Measurements from ENCODE around the gene GDPD5.

The GDPD5 gene

DNA sequence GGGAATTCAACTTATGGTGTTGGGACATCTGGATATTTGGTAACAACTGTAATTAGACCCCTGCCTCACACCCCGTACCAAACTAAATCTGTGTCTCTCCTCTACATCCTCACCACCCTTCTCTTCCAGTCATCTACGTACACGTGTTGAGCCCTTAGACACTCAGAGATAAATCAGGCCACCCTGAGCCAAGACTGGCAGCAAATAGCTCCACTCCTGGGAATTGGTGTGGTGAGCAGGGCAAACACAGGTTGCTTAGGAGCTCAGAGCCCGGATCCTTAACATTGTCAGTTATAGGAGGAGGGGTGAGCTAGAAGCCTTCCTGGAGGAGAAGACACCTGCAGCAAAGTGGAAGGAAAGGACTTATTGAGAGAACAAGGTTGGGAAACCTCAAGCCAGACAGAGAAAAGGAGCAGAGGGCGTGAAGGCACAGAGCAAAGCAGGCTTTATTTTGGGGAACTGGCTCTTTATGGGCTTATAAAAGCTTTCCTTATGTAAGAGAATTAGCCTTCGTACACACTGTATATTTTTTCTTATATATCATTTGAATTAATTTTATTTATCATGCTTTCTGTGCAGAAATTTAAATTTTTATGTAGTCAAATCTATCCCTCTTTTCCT is 55.8 kb downstream of the GDPD5 start:
- no peak for DNase-seq

GRCh38 chr11:75468534-75469340 is 57.0 kb downstream of the GDPD5 start:
- no peak for DNase-seq

GRCh38 chr11:75467881-75468280 is 57.9 kb downstream of the GDPD5 start:
- no peak for DNase-seq

- no peak for DNase-seq
Measured at GRCh38 chr11:75467311-75467710, 58.4 kb downstream of the GDPD5 start.

- no peak for DNase-seq
Measured at GRCh38 chr11:75465701-75466531, 59.8 kb downstream of the GDPD5 start.

DNA sequence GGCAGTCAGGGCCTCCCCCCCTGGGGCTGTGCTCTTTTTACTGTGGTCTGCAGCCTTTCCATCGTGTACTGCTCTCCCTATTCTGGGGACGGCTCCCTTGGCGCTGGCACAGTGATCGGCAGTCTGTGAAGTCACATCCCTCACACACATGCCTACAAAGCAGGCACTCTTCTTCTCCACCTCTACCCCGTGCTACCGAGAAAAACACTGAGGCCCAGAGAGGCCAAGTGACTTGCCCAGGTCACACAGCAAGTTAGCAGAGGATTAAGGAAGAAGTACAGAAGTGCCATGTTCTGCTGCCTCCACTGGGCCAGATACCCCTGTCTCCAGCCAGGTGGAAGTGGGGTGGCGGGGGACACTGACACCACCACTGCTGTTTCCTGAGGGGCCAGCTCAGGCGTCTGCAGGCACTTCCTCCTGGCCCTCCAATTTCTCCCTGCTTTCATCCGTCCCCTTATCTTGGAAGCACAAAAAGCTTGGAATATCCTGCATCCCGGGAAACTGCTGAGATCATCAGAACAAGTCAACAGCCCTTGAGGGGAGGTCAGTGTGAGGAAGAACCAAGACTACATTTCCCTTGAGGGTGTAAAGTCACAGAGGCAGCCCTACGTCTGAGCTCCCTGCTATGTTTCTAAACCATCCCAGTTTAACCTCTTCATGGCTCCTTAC is 62.5 kb downstream of the GDPD5 start:
- no peak for DNase-seq

DNA sequence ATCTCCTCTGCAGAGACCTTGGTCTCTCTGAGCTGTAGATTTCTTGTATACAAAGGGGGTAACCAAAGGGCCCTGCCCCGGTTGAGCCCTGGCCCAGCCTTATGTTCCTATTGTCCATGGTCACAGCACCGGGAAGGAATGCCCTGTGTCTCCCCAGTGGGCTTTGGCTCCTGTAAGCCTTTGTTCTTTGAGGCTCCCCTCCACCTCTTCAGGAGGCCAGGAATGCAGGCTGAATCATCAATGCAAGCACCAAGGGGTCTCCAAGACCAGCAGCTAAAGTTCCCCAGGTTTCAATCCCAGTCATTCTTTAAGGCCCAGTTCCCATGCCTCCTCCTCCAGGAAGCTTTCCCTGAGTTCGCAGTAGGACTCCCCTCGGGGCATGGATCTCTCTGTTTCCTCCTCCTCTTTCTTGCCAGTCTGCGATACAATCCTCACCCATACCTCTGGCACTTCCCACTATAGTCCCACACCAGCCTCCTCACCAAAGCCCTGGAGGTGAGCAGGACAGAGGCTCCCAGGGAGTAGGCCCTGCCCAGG is 63.6 kb downstream of the GDPD5 start:
- DNase-seq = no peak

DNA sequence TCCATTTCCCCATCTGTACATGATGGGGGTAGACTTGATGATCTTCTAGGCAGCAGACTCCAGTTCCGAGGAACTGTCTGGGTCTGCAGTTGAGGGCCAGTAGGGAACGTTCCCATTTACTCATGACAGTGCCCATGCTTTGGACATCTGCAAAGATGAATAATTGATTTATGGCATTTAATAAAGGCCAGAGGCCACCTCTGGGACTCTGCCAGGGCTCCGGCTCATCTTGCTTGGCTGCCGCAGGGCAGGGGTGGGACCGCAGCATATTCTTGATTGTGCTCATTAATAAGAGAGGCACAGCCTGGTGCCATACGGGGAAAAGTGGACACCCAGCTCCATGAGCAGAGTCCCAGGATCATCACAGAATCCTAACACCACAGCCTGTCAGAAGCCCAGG is 64.6 kb downstream of the GDPD5 start:
- DNase-seq = no peak

GRCh38 chr11:75456596-75457183 is 69.1 kb downstream of the GDPD5 start:
- no peak for DNase-seq

GRCh38 chr11:75454987-75455386 is 70.8 kb downstream of the GDPD5 start:
- no peak for DNase-seq

DNA sequence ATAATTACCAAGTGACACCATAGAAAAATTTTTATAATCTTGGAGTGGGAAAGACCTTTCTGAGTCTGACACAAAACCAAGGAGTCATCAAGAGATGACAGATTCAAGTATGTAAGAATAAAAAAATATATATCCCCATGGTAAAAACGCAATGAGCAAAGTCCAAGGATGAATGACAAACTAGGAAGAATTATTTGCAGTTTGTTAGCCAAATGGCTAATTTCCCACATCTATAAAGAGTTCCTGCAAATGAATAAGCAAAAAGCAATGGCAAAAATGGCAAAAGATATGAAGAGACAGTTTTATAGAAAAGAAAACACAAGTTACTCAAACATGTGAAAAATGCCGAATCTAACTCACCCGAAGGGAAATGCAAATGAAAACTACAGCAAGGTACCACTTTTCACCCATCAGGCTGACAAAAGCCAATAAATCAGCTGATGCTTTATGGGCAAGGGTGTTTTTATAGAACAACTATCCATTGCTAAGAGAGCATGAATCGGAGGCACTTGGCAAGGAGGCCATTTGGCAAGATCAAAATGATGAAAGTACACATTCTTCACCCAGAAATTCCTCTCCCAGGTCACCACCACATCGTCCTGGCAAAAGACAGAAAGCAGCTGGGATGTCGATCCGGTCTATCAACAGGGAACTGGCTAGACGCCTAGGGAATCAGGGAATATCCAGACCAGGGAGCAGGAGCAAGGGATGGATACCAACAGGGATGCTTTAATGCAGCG is 71.7 kb downstream of the GDPD5 start:
- no peak for DNase-seq

- peak; percentile 57 for DNase-seq
Measured at GRCh38 chr11:75450826-75451821, 74.6 kb downstream of the GDPD5 start.

DNA sequence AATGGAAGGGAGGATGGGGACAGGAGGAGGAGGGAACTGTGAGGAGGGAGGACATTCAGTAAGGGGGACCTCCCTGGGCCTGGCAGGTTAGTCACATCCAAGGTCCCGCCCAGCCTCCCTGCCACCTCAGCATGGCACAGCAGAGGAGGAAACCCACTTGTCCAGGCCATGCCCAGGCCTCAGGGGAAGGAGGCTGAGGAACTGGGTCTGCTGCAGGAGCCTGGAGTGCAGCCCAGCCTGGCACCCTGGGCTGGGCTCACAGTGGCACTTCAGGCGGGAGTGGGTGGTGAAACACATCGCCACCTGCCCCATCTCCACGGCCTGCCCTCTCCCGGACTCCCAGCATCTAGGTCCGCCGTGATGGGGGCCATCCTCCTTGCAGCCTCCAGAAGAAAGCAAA is 75.5 kb downstream of the GDPD5 start:
- DNase-seq = no peak

- no peak for DNase-seq
Measured at GRCh38 chr11:75449776-75450175, 76.0 kb downstream of the GDPD5 start.

- no peak for DNase-seq
Measured at GRCh38 chr11:75449271-75449670, 76.5 kb downstream of the GDPD5 start.

DNA sequence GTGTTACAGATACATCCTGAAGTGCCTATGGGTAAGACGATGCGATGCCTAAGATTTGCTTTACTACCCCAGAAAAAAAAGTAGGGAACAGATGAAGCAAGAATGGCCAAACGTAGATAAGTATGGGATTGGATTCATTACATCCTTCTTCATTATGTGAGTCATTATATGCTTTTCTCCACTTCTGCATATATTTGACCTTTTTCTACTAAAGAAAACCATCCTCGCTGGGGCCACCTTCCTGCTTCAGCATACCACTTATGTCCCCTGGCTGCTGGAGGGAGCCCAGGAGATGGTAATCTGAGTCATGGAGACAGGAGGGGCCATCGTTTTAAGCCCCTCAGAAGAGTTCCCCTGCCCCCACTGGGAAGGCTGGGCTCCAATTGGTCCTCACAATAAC is 78.3 kb downstream of the GDPD5 start:
- DNase-seq = no peak

DNA sequence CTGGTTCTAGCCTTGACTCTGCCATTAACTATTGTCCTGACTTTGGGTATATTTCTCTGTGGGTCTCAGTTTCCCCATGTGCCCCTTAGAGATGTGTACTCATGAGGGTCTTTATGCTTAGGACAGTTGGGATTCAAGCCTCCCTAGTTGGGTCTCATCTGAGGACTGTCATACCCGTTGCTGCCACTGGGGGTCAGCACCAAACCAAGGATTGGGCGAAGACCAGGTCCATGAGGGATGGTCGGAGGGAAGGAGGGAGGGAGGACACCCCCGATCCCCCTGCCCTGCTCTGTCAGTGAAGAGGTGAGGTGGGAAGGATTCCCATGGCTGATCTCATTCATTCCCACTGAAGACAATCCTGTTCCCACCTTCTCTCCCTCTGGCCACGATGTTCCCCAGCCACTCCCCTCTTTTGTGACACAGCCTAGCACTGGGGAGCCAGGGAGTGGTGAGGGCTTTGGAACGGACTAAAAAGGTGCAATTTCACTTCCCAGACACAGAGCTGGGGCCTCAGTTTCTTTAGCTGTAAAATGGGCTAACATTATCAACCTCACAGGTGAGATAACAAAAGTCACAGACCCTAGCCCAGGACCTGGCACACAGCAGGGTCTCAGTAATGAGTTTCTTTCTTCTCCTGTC is 80.3 kb downstream of the GDPD5 start:
- peak; percentile 78 for DNase-seq

- no peak for DNase-seq
Measured at GRCh38 chr11:75443043-75443442, 82.7 kb downstream of the GDPD5 start.

- DNase-seq = no peak
Measured at GRCh38 chr11:75442161-75442885, 83.4 kb downstream of the GDPD5 start.
